Heart left ventricle (tissue), 13 donors: ENCODE results near the gene MAN2A1.

Experiments
- POLR2A ChIP-seq, 2 donors: fragments of 450-650 bp; IDR thresholded peaks; one replicate each; pipeline ENCODE4 v1.6.1; 2017; ENCODE audit warnings: antibody characterized with exemption in 2 of 2, mild to moderate bottlenecking in 2 of 2, moderate library complexity in 2 of 2
- TF ChIP-seq, protein P1 (sequence below), 12 donors: fragments of 200-600 bp; sonication (generic) in 4 of 12; IDR thresholded peaks; one replicate each; pipeline versions ENCODE4 v1.5.0 to v1.8.0; 2018 to 2022; ENCODE audit warnings: antibody characterized with exemption in 12 of 12, mild to moderate bottlenecking in 5 of 12
- donor health status: ischemic (EF 13 %, LVEDD 7.1; RV severe dilation, severe dysfunction).
- donor health status: DM: no; HTN: yes; CAD: no.
- donor health status: DM: no; HTN: no; CAD: no.
- donor health status: ischemic (EF 25% LVEDD 6.9; RV normal size, moderate dysfunction).
- donor health status: ischemic (EF 25% LVEDD 5.7; RV mildly dilated, moderate dysfunction).
- donor health status: ischemic (EF 35%, LVEDD 5.7; RV mildly dilated, moderate dysfunction).
- donor health status: nonischemic (EF 11% LVEDD 7.7; RV severe dilation, severe dysfunction).
- donor health status: DM: yes; HTN: yes; CAD: no.
- donor health status: PGD.
- donor health status: ischemic (EF 29% LVEDD 5.4; RV normal size, mild dysfunction).
- donor health status: nonischemic (EF 23%, LVEDD 6.1; RV moderate dilation, normal function).

DNA sequence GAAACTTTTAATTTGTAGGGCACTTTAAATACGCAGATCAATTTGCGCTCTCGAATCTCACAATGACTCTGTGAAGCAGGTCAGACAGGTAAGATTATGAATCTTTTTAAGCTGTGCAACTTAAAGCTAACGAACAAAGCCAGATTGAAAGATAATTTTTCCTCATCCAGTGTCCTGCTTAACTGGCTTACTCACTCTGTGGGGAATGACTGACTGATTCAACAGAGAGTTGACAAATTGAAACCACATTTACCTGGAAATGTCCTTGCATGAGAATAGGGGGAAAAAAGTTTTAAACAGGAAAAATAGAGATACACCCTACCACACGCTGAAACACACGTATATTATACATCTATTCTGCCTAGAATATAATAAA is 187.9 kb downstream of the MAN2A1 start:
- TF ChIP-seq, protein P1, sequence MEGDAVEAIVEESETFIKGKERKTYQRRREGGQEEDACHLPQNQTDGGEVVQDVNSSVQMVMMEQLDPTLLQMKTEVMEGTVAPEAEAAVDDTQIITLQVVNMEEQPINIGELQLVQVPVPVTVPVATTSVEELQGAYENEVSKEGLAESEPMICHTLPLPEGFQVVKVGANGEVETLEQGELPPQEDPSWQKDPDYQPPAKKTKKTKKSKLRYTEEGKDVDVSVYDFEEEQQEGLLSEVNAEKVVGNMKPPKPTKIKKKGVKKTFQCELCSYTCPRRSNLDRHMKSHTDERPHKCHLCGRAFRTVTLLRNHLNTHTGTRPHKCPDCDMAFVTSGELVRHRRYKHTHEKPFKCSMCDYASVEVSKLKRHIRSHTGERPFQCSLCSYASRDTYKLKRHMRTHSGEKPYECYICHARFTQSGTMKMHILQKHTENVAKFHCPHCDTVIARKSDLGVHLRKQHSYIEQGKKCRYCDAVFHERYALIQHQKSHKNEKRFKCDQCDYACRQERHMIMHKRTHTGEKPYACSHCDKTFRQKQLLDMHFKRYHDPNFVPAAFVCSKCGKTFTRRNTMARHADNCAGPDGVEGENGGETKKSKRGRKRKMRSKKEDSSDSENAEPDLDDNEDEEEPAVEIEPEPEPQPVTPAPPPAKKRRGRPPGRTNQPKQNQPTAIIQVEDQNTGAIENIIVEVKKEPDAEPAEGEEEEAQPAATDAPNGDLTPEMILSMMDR (IDR thresholded peaks at IDR 0.05) = no peak
- TF ChIP-seq POLR2A (IDR thresholded peaks at IDR 0.05) = no peak
